ENCODE measurements around the gene DLG1.

- TF ChIP-seq CTCF (conservative IDR thresholded peaks at IDR 0.05; ENCODE audit: low read depth in 2 of 2) (no peak), REST (IDR thresholded peaks at IDR 0.05; ENCODE audit: unreplicated experiment) (no peak), CREB1 (CRISPR knock-in tag; IDR thresholded peaks at IDR 0.05; ENCODE audit: low read depth) (no peak), JUNB (IDR thresholded peaks at IDR 0.05; ENCODE audit: unreplicated experiment) (no peak), EZH2phosphoT487 (IDR thresholded peaks at IDR 0.05; ENCODE audit: unreplicated experiment) (no peak), POLR2AphosphoS5 (IDR thresholded peaks at IDR 0.05; ENCODE audit: low read depth) (no peak), EZH2 (IDR thresholded peaks at IDR 0.05; ENCODE audit: low read depth, unreplicated experiment) (no peak), ZNF331 (CRISPR knock-in tag; IDR thresholded peaks at IDR 0.05; ENCODE audit: low read depth) (no peak)
These were observed 86.1 kb downstream of the DLG1 start for GRCh38 chr3:197212290-197212689.
